Adipocyte (in vitro differentiated cells): Measurements from ENCODE around the gene CR1.
"Not testable (repeated sequence)": the region's sequence is repeated elsewhere in the genome, so short reads cannot be mapped to it uniquely, and the experiment has no call there.

Experiments
- DNase-seq: peaks from one replicate; pipeline ENCODE4 v3.0.0-alpha.2; 2015; ENCODE audit warnings: low read depth
- H3K27me3 ChIP-seq: replicated peaks from 2 replicates; pipeline ENCODE4 v1.7.0; 2013; ENCODE audit warnings: mild to moderate bottlenecking, low read length, moderate library complexity; ENCODE audit not compliant: control insufficient read depth, insufficient read depth
- H3K36me3 ChIP-seq: 2 replicates; pipeline ENCODE4 v1.7.0; 2013; ENCODE audit warnings: low read length, mild to moderate bottlenecking, moderate library complexity; ENCODE audit not compliant: control insufficient read depth, insufficient read depth, severe bottlenecking
- H3K4me1 ChIP-seq: 2 replicates; pipeline ENCODE4 v1.7.0; 2013; ENCODE audit warnings: mild to moderate bottlenecking, low read length, moderate library complexity; ENCODE audit not compliant: control insufficient read depth, insufficient read depth
- H3K4me3 ChIP-seq: 2 replicates; pipeline ENCODE4 v1.7.0; 2013; ENCODE audit warnings: mild to moderate bottlenecking, low read length, moderate library complexity
- H3K9ac ChIP-seq: 2 replicates; pipeline ENCODE4 v1.7.0; 2013; ENCODE audit warnings: mild to moderate bottlenecking, low read length, moderate library complexity
- H3K9me3 ChIP-seq: 2 replicates; pipeline ENCODE4 v1.7.0; 2013; ENCODE audit warnings: mild to moderate bottlenecking, low read length, moderate library complexity; ENCODE audit not compliant: control insufficient read depth

CR1 gene

DNA sequence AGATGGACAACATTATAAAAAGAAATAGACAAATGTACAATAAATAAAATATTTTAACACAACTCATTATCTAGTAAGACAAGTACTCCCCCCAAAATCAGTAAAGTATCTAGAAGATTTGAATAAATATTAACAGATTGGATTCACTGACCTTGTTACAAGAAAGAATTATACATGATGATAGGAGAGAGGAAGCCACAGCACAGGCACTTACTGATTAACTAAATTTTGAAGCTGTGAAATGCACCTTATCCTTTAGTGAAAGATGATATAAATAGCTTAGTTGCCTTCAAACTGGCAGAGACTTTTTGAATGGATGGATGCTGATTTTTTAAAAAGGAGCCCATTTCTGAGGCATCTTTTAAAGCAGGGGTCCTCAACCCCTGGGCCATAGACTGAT is 8.5 kb downstream of the CR1 start:
- H3K4me1 ChIP-seq: no peaks in the 10 kb centered on the region
- peaks cover 63% of the 10 kb centered on the region for H3K27me3 ChIP-seq
- no peak overlapping the region for H3K4me3 ChIP-seq
- no peaks in the 10 kb centered on the region for H3K36me3 ChIP-seq
- no peak overlapping the region for H3K9ac ChIP-seq
- no peaks in the 10 kb centered on the region for H3K9me3 ChIP-seq
- no peak for DNase-seq

- DNase-seq: no peak
- Histone ChIP-seq H3K27me3 (peaks cover 22% of the 10 kb centered on the region), H3K4me1 (no peaks in the 10 kb centered on the region), H3K9me3 (no peaks in the 10 kb centered on the region), H3K9ac (no peak overlapping the region), H3K36me3 (no peaks in the 10 kb centered on the region), H3K4me3 (no peak overlapping the region)
These were observed 14.5 kb downstream of the CR1 start for GRCh38 chr1:207510444-207510843.

GRCh38 chr1:207514890-207515289 is 18.9 kb downstream of the CR1 start:
- no peak for DNase-seq
- Histone ChIP-seq H3K4me1 (no peaks in the 10 kb centered on the region), H3K9ac (no peak overlapping the region), H3K27me3 (peaks cover 5% of the 10 kb centered on the region), H3K4me3 (no peak overlapping the region), H3K36me3 (no peaks in the 10 kb centered on the region), H3K9me3 (no peaks in the 10 kb centered on the region)

DNA sequence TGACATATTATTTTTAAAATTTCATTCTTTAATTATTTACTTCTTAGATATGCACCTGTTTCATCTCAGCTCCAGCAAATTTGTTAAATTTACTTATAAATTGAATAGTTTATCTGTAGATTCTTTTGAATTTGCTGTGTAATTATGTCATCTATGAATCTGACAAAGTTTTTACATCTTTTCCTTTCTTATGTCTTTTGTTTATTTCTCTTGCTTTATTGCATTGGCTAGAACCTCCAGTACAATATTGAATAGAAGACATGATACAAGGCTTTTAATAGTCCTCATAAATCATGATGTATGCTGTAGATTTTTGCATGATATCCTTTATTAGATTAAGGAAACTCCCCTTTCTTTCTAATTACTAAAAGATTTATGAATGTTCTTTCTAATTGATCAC is 20.8 kb downstream of the CR1 start:
- H3K4me1 ChIP-seq: no peaks in the 10 kb centered on the region
- no peak for DNase-seq
- H3K36me3 ChIP-seq: no peaks in the 10 kb centered on the region
- H3K27me3 ChIP-seq: no peaks in the 10 kb centered on the region
- H3K9ac ChIP-seq: no peak overlapping the region
- no peak overlapping the region for H3K4me3 ChIP-seq
- no peaks in the 10 kb centered on the region for H3K9me3 ChIP-seq

- no peak overlapping the region for H3K9ac ChIP-seq
- DNase-seq: no peak
- H3K36me3 ChIP-seq: no peaks in the 10 kb centered on the region
- H3K27me3 ChIP-seq: no peaks in the 10 kb centered on the region
- no peak overlapping the region for H3K4me3 ChIP-seq
- no peaks in the 10 kb centered on the region for H3K4me1 ChIP-seq
- H3K9me3 ChIP-seq: no peaks in the 10 kb centered on the region
These were observed 22.8 kb downstream of the CR1 start for GRCh38 chr1:207518608-207519236.

GRCh38 chr1:207519505-207520399 is 23.8 kb downstream of the CR1 start:
- no peak for DNase-seq
- Histone ChIP-seq H3K9me3 (no peaks in the 10 kb centered on the region), H3K27me3 (no peaks in the 10 kb centered on the region), H3K9ac (no peak overlapping the region), H3K36me3 (no peaks in the 10 kb centered on the region), H3K4me1 (no peaks in the 10 kb centered on the region), H3K4me3 (no peak overlapping the region)

GRCh38 chr1:207520400-207521345 is 24.7 kb downstream of the CR1 start:
- not testable (repeated sequence) for H3K36me3 ChIP-seq, H3K4me1 ChIP-seq, DNase-seq

DNA sequence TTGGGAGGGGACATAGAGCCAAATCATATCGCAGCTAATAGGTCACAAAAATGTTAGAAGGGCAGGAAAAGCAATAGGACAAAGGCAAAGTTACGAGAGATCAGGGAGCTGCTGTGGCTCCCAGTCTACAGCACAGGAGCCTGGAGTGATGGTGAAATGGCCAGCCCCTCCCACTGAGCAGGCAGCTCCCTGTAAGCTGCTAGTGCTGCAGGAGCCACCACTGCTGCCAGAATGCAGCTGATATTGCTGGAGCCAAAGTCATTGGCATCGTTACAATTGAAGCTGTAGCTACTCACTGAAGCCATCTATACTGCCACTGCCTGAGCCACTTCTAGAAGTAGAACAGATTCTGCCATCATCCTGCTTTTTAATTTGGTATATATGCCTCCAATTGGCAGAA is 29.3 kb downstream of the CR1 start:
- not testable (repeated sequence) for H3K9ac ChIP-seq, H3K36me3 ChIP-seq, DNase-seq

More at GRCh38 chr1:207520400-207521345, 24.7 kb downstream of the CR1 start:
- not testable (repeated sequence) for H3K27me3 ChIP-seq, H3K9me3 ChIP-seq, H3K9ac ChIP-seq, H3K4me3 ChIP-seq

GRCh38 chr1:207528401-207528800 is 32.4 kb downstream of the CR1 start:
- not testable (repeated sequence) for H3K4me1 ChIP-seq, H3K9me3 ChIP-seq, H3K27me3 ChIP-seq, H3K36me3 ChIP-seq, H3K4me3 ChIP-seq, H3K9ac ChIP-seq, DNase-seq

More for the DNA sequence above, 29.3 kb downstream of the CR1 start:
- not testable (repeated sequence) for H3K9me3 ChIP-seq, H3K4me3 ChIP-seq, H3K4me1 ChIP-seq, H3K27me3 ChIP-seq

GRCh38 chr1:207536263-207536662 is 40.3 kb downstream of the CR1 start:
- not testable (repeated sequence) for H3K36me3 ChIP-seq, DNase-seq, H3K9me3 ChIP-seq, H3K4me1 ChIP-seq, H3K9ac ChIP-seq, H3K4me3 ChIP-seq, H3K27me3 ChIP-seq
